Measurements from ENCODE around the gene PKNOX2.

DNA sequence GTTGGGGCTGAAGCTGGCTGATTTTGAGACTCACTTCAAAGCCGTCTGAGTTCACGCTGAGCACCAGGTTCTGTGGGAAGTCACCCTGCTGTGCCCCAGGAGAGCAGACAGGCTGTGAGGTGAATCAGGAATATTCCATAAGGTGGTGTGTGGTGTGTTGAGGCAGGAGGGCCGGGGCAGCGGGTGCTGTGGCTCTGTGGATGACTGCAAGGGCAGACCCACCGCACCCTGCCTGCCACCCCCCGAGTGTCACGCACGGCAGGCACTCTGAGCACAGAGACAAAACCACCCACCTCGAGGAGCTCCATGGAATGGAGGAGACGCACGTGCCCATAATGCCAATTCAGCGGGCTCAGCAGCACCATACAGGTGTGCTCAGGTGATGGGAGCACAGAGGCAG, 147.8 kb downstream of the PKNOX2 start:
- TF ChIP-seq, protein P1, sequence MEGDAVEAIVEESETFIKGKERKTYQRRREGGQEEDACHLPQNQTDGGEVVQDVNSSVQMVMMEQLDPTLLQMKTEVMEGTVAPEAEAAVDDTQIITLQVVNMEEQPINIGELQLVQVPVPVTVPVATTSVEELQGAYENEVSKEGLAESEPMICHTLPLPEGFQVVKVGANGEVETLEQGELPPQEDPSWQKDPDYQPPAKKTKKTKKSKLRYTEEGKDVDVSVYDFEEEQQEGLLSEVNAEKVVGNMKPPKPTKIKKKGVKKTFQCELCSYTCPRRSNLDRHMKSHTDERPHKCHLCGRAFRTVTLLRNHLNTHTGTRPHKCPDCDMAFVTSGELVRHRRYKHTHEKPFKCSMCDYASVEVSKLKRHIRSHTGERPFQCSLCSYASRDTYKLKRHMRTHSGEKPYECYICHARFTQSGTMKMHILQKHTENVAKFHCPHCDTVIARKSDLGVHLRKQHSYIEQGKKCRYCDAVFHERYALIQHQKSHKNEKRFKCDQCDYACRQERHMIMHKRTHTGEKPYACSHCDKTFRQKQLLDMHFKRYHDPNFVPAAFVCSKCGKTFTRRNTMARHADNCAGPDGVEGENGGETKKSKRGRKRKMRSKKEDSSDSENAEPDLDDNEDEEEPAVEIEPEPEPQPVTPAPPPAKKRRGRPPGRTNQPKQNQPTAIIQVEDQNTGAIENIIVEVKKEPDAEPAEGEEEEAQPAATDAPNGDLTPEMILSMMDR (IDR thresholded peaks at IDR 0.05) = no peak
- no peak for TF ChIP-seq POLR2A (IDR thresholded peaks at IDR 0.05)

Data from lower leg skin (tissue), 3 donors.